ENCODE measurements around the gene SYNDIG1.

Gene SYNDIG1

GRCh38 chr20:24699321-24700165 lies 230.1 kb downstream of the SYNDIG1 start:
- Mint-ChIP-seq H3K4me1 (ENCODE audit: low read depth) (no peaks in the 10 kb centered on the region), H3K4me3 (no peak overlapping the region), H3K9me3 (no peaks in the 10 kb centered on the region), H3K36me3 (ENCODE audit: low read depth) (no peaks in the 10 kb centered on the region), H3K27ac (no peak overlapping the region), H3K27me3 (no peaks in the 10 kb centered on the region)

- Mint-ChIP-seq H3K4me3 (no peak overlapping the region), H3K36me3 (ENCODE audit: low read depth) (no peaks in the 10 kb centered on the region), H3K27ac (no peak overlapping the region), H3K4me1 (ENCODE audit: low read depth) (no peaks in the 10 kb centered on the region), H3K9me3 (no peaks in the 10 kb centered on the region), H3K27me3 (no peaks in the 10 kb centered on the region)
These were observed 230.9 kb downstream of the SYNDIG1 start for GRCh38 chr20:24700166-24700860.

- Mint-ChIP-seq H3K9me3 (no peaks in the 10 kb centered on the region), H3K4me3 (no peak overlapping the region), H3K4me1 (ENCODE audit: low read depth) (no peaks in the 10 kb centered on the region), H3K36me3 (ENCODE audit: low read depth) (no peaks in the 10 kb centered on the region), H3K27me3 (no peaks in the 10 kb centered on the region), H3K27ac (no peak overlapping the region)
These were observed 231.6 kb downstream of the SYNDIG1 start for GRCh38 chr20:24701027-24701426.

GRCh38 chr20:24701668-24702067 lies 232.2 kb downstream of the SYNDIG1 start:
- no peaks in the 10 kb centered on the region for H3K9me3 Mint-ChIP-seq
- H3K27me3 Mint-ChIP-seq: no peaks in the 10 kb centered on the region
- H3K27ac Mint-ChIP-seq: no peak overlapping the region
- H3K36me3 Mint-ChIP-seq (ENCODE audit: low read depth): no peaks in the 10 kb centered on the region
- H3K4me1 Mint-ChIP-seq (ENCODE audit: low read depth): no peaks in the 10 kb centered on the region
- H3K4me3 Mint-ChIP-seq: no peak overlapping the region

GRCh38 chr20:24702501-24703283 lies 233.3 kb downstream of the SYNDIG1 start:
- Mint-ChIP-seq H3K27me3 (no peaks in the 10 kb centered on the region), H3K4me1 (ENCODE audit: low read depth) (no peaks in the 10 kb centered on the region), H3K9me3 (no peaks in the 10 kb centered on the region), H3K4me3 (no peak overlapping the region), H3K27ac (no peak overlapping the region), H3K36me3 (ENCODE audit: low read depth) (no peaks in the 10 kb centered on the region)

GRCh38 chr20:24703284-24703610 lies 233.8 kb downstream of the SYNDIG1 start:
- Mint-ChIP-seq H3K4me1 (ENCODE audit: low read depth) (no peaks in the 10 kb centered on the region), H3K27me3 (no peaks in the 10 kb centered on the region), H3K27ac (no peak overlapping the region), H3K36me3 (ENCODE audit: low read depth) (no peaks in the 10 kb centered on the region), H3K4me3 (no peak overlapping the region), H3K9me3 (no peaks in the 10 kb centered on the region)

- Mint-ChIP-seq H3K27me3 (no peaks in the 10 kb centered on the region), H3K4me3 (no peak overlapping the region), H3K9me3 (no peaks in the 10 kb centered on the region), H3K27ac (no peak overlapping the region), H3K36me3 (ENCODE audit: low read depth) (no peaks in the 10 kb centered on the region), H3K4me1 (ENCODE audit: low read depth) (no peaks in the 10 kb centered on the region)
These were observed 235.5 kb downstream of the SYNDIG1 start for GRCh38 chr20:24704899-24705298.

- Mint-ChIP-seq H3K36me3 (ENCODE audit: low read depth) (no peaks in the 10 kb centered on the region), H3K27me3 (no peaks in the 10 kb centered on the region), H3K27ac (no peak overlapping the region), H3K9me3 (no peaks in the 10 kb centered on the region), H3K4me3 (no peak overlapping the region), H3K4me1 (ENCODE audit: low read depth) (no peaks in the 10 kb centered on the region)
These were observed 236.1 kb downstream of the SYNDIG1 start for GRCh38 chr20:24705486-24705885.

- Mint-ChIP-seq H3K36me3 (ENCODE audit: low read depth) (no peaks in the 10 kb centered on the region), H3K4me1 (ENCODE audit: low read depth) (no peaks in the 10 kb centered on the region), H3K9me3 (peaks cover 6% of the 10 kb centered on the region), H3K27ac (no peak overlapping the region), H3K27me3 (peaks cover 4% of the 10 kb centered on the region), H3K4me3 (no peak overlapping the region)
These were observed 239.2 kb downstream of the SYNDIG1 start for GRCh38 chr20:24708411-24709295.

Measured in stimulated activated naive CD8-positive, alpha-beta T cell treated with anti-CD3 and anti-CD28 coated beads, Interleukin-15, Interleukin-2, amounts not matched to agents 100 ng/mL and 50 ng/mL, for 24 hours (primary cell).